Stimulated activated CD8-positive, alpha-beta memory T cell treated with anti-CD3 and anti-CD28 coated beads, Interleukin-15, amount 100 ng/mL, for 1 hour (primary cell): Measurements from ENCODE around the gene OR10A6.

Experiments
- DNase-seq: peaks from one replicate; pipeline ENCODE4 v3.0.0-alpha.2; 2020; ENCODE audit warnings: low read depth

OR10A6 gene, protein sequence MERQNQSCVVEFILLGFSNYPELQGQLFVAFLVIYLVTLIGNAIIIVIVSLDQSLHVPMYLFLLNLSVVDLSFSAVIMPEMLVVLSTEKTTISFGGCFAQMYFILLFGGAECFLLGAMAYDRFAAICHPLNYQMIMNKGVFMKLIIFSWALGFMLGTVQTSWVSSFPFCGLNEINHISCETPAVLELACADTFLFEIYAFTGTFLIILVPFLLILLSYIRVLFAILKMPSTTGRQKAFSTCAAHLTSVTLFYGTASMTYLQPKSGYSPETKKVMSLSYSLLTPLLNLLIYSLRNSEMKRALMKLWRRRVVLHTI

DNA sequence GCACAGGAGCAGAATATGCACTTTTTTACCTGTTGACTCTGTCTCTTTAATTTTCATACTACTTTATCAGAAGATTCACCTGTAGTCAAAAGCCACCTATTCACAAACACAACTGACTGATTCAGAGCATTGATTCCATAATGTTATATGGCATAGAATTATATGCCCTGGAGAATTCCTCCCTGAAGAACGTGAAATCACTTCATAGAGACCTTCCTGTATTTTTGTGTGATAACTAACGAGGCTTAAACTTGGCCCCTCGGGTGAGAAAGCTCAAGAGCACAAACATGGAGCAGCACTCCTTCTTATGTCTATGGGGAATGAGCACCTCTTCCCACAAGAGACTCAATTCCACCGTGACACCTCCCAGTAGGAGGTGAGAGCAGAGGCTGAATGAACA lies at the start of gene OR10A6:
Gene OR10A6, minus strand, starts transcription at position 101 of the 400 bp plus-strand sequence. CDS start 2,606 bp downstream, outside the sequence.
- DNase-seq = no peak

DNA sequence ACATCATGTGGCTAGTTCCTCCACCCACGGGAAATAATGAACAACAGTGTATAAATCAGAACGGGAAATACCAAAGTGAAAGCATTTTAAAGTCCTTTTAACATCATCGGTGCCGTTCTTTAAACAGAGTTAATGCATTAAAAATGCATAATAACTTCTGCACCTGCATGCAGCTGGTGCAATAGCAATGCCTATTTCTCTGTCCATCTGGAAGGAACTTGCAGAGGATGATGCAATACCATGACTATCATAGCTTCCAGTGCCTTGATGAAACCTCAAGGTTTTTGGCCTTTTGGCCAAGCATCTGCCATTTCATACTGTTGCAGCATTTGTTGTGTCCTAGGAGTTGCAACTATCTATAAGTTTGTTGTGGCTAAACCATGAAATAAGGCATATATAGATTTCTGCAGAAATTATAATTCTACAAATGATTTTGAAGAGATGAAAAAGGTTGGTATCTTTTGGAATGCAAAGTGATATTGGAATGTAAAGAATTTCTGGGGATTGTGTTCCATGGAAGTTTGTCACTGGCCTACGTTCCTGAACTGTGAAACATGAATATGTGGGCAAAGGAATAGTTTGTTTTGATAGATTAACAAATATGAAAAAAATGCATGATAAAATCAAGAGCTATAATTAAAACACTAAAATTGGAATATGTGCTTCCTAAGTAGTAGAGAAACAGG lies 46.3 kb upstream of the OR10A6 start:
- DNase-seq = no peak

DNA sequence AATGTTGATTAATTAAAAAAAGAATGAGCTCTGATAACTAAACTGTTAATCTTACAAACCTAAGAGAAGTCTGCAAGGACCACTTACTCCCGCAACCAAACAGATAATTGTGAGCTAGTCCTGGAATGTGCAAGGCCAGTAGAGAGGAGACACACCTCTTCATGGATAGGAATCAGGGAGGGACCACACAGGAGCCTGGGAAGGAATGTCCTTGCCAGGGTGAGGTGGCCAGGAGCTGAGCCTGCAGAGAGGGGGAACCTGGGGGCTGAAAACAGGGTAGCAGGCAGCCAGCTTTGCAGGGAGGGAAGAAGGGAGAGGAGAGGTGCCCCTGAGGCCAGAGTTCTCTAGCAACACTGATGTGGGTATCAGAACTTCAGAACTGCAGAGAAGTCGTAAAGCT lies 43.6 kb upstream of the OR10A6 start:
- DNase-seq = no peak

DNA sequence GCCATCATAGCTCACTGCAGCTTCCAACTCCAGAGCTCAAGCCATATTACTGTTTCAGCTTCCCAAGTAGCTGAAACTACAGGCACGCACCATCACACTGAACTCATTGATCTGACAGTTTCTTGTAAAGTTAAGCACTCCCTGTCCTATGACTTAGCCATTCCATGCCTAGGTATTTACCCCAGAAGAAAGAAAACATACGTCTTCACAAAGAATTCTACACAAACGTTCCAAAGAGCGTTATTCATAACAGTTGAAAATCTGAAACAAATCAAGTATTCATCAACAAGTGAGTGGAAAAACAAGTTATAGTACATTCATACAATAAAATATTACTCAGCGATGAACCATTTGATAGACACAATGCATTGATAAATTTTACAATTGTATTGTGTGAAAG lies 41.9 kb upstream of the OR10A6 start:
- DNase-seq = no peak

DNA sequence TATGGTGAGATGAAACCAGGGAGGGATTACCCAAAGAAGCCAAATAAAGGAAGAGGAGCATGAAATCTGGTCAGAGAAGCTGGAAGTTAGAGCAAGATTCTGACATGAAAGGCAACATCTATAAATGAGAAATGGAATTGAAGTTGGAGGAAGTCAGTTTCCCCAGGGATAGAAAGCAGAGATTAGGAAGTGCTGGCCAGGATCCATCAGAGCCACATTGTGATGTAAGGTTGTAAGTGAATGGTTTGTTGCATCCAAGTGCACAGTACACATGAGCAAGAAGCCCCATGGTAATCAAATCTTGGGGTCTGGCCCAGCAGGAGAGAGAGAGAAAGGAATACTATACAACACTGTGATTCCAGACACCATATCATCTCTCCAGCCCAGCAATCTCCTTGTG lies 40.8 kb upstream of the OR10A6 start:
- no peak for DNase-seq

DNA sequence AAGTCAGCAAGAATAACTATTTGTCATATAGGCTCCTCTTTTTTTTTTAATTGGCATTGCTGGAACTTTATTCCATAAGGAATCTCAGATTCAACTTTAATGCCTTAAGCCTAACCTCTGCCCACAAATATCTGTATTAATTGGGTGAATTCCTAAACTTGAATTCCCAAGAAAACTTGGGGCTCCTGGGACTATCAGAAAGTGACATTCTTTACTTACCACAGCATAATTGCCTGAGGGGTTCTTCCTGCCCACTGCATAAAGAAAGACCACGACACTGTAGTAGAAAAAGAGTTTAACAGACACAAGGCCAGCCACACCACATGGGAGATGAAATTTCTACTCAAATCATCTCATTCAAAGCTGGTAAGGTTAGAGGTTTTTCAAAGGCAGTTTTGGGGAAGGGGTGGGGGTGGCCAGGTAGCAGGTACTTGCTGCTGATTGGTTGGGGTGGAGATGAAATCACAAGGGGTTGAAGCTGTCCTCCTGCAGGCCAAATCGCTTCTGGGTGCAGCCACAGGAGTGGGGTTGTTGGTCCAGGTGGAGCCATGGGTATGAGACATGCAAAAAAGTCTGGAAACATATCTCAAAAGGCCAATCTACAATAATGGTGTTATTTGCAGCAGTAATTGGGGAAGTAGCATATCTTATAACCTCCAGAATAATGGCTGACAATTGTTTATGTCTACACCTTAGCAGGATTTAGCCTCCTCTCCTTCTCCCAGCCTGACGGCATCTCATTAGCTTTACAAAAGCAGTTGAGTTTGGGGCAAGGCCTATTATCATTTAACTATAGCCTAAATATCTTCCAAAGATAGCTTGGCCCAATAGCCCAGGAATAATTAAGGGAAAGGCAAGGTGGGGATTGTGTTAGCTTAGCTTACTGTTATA lies 38.9 kb upstream of the OR10A6 start:
- no peak for DNase-seq

DNA sequence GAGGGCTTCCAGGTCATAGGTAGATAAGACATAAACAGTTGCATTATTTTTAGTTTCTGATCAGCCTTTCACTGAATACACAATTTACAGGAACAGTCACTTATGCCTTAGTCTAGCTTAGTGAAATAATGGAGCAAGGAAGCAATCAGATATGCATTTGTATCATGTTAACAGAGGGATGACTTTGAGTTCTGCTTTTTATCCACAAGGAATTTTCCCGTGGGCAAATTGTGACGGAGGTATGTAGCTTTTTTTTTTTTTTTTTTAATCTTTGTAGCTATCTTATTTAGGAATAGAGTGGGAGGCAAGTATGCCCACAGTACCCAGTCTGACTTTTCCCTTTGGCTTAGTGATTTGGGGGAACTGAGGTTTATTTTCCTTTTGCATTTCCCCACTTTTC lies 37.6 kb upstream of the OR10A6 start:
- no peak for DNase-seq

DNA sequence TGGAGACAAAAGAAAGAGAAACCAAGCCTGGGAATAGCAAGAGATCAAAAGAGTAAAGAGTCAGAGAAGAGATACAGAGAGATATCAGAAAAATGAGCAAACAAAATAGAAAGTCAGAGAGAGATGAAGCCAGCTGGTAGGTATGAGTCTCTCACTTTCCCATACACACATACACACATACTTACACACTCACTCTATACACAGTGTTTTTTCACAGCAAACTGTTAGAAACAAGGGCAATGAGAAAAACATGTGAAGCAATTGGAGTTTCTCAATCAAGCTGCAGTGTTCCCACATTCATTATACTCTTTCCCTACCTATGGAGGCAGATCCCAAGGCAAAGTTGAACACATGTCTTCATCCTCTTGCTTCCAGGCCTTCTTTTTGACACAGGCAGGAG lies 36.8 kb upstream of the OR10A6 start:
- no peak for DNase-seq

DNA sequence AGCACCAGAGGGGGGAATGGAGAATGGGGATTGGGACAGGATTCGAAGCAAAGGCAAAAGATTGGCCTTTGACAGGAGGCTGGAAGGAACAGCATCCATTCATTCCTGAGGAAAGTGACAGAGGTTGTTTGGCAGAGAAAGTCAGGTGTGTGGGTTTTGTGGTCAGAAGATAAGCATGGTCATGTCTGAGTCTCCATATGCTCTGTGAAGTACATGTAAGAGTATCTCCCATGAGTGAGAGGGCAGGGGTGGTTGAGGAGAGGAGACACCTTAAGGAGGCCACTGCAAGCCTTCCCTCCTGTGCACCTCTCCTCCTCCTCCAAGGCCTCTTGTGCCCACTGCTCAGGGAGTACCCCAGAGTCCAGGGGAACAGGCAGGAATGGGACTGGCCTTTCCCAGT lies 36.0 kb upstream of the OR10A6 start:
- no peak for DNase-seq

DNA sequence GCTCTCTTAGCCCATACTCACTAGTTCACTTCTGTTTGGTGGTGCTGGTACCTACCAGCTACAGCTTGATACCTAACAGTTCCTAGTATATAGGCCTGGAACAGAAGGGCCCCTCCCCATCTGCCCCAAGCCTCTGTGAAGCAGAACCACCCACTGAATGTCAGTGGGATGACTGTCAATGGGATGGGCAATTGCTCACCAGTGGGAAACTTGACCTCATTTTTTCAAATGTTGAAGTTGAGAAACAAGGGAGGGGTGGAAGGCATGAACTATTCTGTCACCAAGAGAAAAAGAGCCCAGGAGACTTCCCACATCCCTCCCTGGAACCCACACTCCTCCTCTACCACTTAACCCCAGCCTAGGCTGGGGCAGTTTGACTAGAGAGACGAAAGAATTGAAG lies 34.3 kb upstream of the OR10A6 start, which contains the start of gene NLRP10:
Gene NLRP10, minus strand, starts transcription at position 62 of the 400 bp plus-strand sequence. CDS start 1,952 bp downstream, outside the sequence.
- no peak for DNase-seq

DNA sequence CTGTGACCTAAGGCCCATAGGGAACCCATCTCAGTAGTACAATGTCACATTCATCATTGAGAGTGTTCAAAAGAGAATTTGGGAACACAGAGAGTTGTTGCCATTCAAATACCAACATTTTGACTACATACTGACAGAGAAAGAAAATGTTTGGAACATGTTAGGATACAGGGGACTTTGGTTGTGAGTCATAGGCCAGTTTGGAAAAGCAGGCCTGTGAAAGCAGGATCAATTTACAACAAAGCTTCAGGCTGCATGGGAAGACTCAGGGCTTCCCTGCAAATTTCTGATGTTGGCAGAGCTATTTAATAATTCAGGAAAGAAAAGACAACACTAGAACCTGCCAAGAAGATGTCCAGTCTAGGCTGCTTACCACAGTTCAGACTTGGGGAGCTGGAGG lies 33.8 kb upstream of the OR10A6 start:
- no peak for DNase-seq

DNA sequence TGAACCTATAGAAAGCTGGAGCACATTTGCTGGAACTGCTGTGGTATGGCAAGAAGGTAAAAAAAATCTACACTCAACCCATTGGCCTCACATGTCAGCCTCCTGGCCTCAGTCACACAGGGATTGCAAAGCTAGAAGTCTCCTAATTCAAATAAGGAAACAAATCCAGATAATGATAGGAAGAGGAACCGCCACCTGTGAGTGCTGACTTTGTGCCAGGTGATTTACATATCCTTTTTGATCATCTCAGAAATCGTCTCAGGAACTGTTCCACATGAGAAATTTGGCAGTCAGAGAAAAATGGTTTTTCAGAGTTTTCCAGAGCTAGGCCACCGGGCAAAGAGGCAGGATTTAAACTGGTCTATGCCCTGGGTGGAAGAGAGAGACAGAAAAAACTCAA lies 33.2 kb upstream of the OR10A6 start:
- DNase-seq = no peak

DNA sequence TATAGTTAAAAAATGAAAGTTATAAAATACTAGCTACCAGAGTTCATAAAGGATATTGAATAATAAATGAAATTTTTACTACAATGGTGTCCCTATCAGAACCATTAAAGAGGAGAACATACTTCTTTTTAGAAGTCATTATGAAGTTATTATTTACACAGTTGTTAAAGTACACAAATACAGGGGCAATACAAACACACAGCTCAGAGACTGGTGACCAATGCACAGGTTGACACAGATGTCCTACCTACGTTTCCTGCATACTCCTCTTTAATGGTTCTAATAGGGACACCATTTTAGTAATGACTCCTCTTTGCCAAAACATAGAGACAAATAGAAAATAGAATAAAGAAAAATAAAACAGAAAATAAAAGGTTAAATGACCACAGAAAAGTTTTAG lies 24.1 kb upstream of the OR10A6 start:
- no peak for DNase-seq

DNA sequence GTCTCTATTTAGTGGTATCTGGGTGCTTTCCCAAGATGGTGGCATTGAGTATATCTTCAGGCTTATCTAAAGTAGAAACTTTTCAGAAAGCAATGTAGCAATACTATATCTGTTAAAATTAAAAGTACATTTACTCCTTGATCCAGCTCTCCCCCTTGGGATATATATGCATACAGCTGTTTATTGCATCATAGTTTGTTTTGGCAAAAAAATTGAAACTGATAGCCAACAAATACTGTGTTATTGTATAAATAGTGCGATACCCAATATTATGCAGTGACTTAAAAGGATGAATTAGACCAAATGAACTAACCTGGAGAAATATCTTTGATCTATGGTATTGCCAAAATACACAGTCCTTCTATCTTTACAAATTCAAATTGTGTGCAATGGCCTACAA lies 18.9 kb upstream of the OR10A6 start:
- no peak for DNase-seq

DNA sequence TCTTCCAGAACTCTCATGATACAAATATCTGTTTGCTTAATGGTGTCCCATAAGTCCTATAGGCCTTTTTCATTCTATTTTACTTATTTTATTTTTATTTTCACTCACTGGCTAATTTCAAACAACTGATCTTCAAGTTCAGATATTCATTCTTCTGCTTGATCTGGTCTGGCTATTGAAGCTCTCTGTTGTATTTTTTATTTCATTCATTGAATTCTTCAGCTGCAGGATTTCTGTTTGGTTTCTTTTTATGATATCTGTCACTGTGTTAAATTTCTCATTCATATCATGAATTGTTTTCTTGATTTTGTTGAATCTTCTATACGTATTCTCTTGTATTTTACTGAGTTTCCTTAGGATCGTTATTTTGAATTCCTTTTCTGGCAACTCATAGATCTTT lies 13.1 kb upstream of the OR10A6 start:
- no peak for DNase-seq

DNA sequence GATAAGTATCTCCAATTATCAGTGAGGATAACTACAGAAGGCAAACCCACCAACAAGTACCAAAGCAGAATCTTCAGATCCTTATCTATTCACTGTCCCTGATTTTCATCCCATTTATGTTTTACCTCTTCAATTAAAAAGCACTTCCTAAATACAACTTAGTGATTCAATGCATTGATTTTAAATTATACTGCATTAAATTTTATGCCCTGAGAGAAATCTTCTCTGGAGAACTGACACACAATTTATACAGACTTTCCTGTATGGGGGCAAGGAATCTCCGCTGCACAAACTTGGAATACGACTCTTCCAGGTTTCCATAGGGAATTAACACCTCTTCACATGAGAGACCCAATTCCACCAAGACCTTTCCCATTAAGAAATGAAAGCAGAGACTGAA lies 10.5 kb upstream of the OR10A6 start, which contains the start of gene OR10A3:
Gene OR10A3, minus strand, starts transcription at position 101 of the 400 bp plus-strand sequence. CDS start 2,188 bp downstream, outside the sequence.
- no peak for DNase-seq

DNA sequence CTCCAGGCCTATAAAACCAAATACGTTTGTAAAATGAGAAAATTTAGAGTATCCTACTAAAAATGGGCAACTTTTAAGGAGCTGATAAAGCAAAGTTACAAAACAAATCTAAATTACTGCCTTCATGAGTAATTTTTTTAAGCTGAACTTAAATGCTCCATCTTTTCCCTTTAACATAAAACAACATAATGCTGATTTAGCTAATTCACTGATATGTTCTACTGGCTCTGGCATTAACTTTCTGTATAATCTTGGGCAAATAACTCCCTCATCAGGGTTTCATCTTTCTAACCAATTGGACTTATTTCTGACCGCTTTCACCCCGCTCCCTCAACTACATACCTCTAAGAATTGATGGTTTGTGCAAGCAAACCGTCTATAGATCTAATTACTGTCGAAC lies 10.1 kb upstream of the OR10A6 start:
- no peak for DNase-seq

DNA sequence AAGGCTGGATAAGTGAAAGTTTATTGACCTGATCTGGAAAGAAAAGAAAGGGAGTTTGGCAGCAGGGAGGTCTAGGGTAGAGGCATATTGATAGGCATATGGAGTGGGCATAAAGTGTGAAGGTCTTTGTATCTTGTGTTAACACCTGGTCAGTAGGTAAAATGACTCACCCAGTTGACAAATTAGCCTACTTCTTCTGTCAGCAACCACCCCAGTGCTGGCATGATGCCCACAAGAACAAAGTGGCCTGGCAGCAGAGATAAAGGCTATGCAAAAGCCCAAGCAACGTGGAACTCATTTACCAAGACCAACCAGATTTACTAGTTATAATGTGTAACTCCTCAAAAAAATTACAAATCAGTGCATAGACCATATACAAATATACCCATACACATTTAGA lies 5.5 kb upstream of the OR10A6 start:
- DNase-seq = no peak

DNA sequence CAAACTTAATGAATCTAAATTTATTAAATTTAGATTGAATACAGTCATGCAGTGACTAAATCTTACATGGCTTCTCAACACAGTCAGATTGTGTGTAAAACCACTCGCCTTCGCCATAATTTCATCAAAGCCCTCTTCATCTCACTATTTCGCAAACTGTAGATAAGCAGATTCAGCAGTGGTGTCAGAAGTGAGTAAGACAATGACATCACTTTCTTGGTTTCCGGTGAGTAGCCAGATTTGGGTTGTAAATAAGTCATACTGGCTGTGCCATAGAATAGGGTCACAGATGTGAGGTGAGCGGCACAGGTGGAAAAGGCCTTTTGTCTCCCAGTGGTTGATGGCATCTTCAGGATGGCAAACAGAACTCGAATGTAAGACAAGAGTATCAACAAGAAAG lies 3.4 kb downstream of the OR10A6 start:
- DNase-seq = no peak

DNA sequence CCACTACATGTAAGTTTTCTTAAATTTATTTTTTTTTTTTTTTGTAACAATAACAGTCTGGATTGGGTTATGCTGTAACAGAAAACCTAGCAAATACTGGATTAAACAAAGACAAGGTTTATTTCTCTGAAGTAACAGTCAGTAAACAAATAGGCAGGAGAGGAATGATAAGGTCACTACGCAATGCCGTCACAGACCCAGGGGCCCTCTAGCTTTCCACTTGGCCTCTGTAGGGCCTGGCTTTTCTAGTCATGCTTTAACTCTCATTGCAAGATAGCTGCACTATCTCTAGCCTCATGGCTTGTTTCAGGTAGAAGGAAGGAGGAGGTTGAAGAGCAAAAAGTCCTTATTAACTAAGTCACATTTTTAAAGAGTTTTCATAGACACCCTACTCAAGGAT lies 6.5 kb downstream of the OR10A6 start:
- DNase-seq = no peak

DNA sequence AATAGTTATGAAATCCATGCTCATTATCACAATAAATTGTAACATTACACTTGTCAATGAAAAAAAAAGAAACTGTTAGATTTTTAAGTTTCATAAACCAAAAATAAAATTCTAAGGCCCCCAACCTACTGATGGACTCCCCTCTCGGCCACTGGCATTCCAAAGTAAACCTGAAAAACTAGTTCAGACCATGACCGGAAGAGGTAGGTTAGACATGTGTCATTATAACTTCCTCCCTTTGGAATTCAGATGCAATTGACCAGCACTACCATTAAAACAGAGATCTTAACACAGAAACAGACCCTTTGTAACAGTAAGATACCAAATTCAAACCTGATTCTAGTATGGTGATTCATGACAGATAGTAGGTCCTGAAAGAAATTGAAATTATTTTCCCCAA lies 12.9 kb downstream of the OR10A6 start:
- no peak for DNase-seq

DNA sequence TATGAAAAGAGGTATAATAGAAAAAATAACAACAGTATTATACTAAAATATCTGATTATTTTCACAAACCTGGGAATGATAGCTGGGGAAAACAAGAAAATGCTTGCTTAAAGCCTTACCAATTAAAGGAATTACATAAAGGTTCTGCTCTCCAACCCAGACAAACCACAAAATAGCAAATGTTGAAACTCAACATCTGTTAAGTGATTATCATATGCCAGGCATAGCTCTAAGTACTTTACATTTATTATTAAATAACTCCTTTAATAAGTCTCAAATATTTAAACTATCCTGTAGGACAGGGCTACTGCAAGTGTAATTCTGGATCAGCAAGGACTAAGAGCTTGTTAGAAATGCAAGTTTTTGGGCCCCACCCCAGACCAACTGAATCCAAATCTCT lies 20.1 kb downstream of the OR10A6 start:
- no peak for DNase-seq
